MM.1S (cell line): ENCODE measurements around the gene NAALADL2.

Source experiments
- CTCF ChIP-seq: fragments of 300-600 bp; sonication (generic); IDR thresholded peaks from 2 replicates; pipeline ENCODE4 v1.5.1; 2016; ENCODE audit warnings: antibody characterized with exemption, low read length, mixed read lengths
- EZH2 ChIP-seq: fragments of 300-600 bp; sonication (generic); optimal IDR thresholded peaks from 2 replicates; pipeline ENCODE3; 2017; ENCODE audit warnings: low read depth, mild to moderate bottlenecking, antibody characterized with exemption, low read length, mixed read lengths
- EZH2phosphoT487 ChIP-seq: fragments of 300-600 bp; sonication (generic); IDR thresholded peaks from 2 replicates; pipeline ENCODE4 v1.6.1; 2018; ENCODE audit warnings: antibody characterized with exemption, low read length

- TF ChIP-seq CTCF, result no peak
- TF ChIP-seq EZH2, result no peak
- no peak for TF ChIP-seq EZH2phosphoT487
These were observed 892.0 kb downstream of the NAALADL2 start for GRCh38 chr3:175751089-175751488.
